Endothelial cell of umbilical vein (primary cell): ENCODE data around the gene PPTC7. TPM values are rescaled to one million over a fixed set of nuclear protein-coding genes. Genes with fewer than 3 reads are reported as not detected.
A peak's percentile ranks its signal among the peaks of the same experiment; 100 is the strongest.

Experiments used
- BruUV-seq: library from RNA; stranded (reverse); fragments of 400-500 nt; replicated peaks from 2 replicates; lab custom pipeline; 2021; lab: Mats Ljungman, UMichigan
- CTCF ChIA-PET: fragments of 300-600, 350-600 bp; sonication (Branson Sonifier 250); formaldehyde crosslinking; loops from one replicate; lab custom pipeline; 2021; ENCODE audit warnings: antibody characterized with exemption, inconsistent platforms; lab: Charles Lee
- POLR2A ChIA-PET: fragments of 300-600, 350-600 bp; sonication (Branson Sonifier 250); formaldehyde crosslinking; loops from one replicate; lab custom pipeline; 2021; ENCODE audit warnings: antibody characterized with exemption, inconsistent platforms; lab: Charles Lee
- DNase-seq: peaks from one replicate; pipeline ENCODE4 v3.0.0-alpha.2; 2011; ENCODE audit warnings: low read depth, low spot score
- FAIRE-seq: peaks from 2 replicates; lab custom pipeline; 2011; peaks lifted over from hg19 to GRCh38; lab: Jason Lieb, UNC
- H2AFZ ChIP-seq: 2 replicates; pipeline ENCODE4 v1.6.0; 2012; ENCODE audit warnings: low read depth, low read length, control low read depth, inconsistent platforms
- H3K27ac ChIP-seq: 2 replicates; pipeline ENCODE4 v1.5.1; 2011; ENCODE audit warnings: low read depth, mild to moderate bottlenecking, control low read depth, low read length, moderate library complexity; ENCODE audit not compliant: insufficient read depth
- H3K27me3 ChIP-seq, 2 experiments: 2 replicates each; pipeline versions ENCODE4 v1.6.0 to v1.6.1; 2011; ENCODE audit warnings: low read length in 2 of 2, mixed read lengths in 1 of 2; ENCODE audit not compliant: control insufficient read depth in 2 of 2, insufficient read depth in 2 of 2
- H3K36me3 ChIP-seq, 2 experiments: 2 replicates in 1 of 2; 3 replicates in 1 of 2; pipeline ENCODE4 v1.5.1; 2011; ENCODE audit warnings: low read length in 2 of 2, mild to moderate bottlenecking in 1 of 2, moderate library complexity in 1 of 2; ENCODE audit not compliant: control insufficient read depth in 2 of 2, insufficient read depth in 2 of 2; ENCODE audit errors: extremely low read depth in 1 of 2
- H3K4me1 ChIP-seq: 3 replicates; pipeline ENCODE4 v1.5.1; 2011; ENCODE audit warnings: mild to moderate bottlenecking, low read length; ENCODE audit not compliant: control insufficient read depth, insufficient read depth; ENCODE audit errors: extremely low read depth
- H3K4me2 ChIP-seq: 2 replicates; pipeline ENCODE4 v1.6.1; 2011; ENCODE audit warnings: low read length, control low read depth, mixed read lengths; ENCODE audit not compliant: insufficient read depth
- H3K4me3 ChIP-seq, 3 experiments: fragments of 200-600 bp in 1 of 3; sonication (generic), shearing (Covaris generic) in 1 of 3; replicated peaks in 1 of 3; 2 replicates each; pipeline ENCODE4 v1.5.1; 2011 to 2016; ENCODE audit warnings: control low read depth in 3 of 3, low read length in 3 of 3, mild to moderate bottlenecking in 2 of 3, inconsistent platforms in 1 of 3, low read depth in 1 of 3, moderate library complexity in 1 of 3; ENCODE audit not compliant: insufficient read depth in 1 of 3
- H3K79me2 ChIP-seq: 2 replicates; pipeline ENCODE4 v1.6.0; 2012; ENCODE audit warnings: low read length, inconsistent platforms; ENCODE audit not compliant: control insufficient read depth, insufficient read depth
- H3K9ac ChIP-seq: replicated peaks from 2 replicates; pipeline ENCODE3; 2011; ENCODE audit warnings: low read length, control low read depth; ENCODE audit not compliant: insufficient read depth; ENCODE audit errors: extremely low read depth
- H3K9me1 ChIP-seq: replicated peaks from 3 replicates; pipeline ENCODE4 v1.6.0; 2011; ENCODE audit warnings: mild to moderate bottlenecking, low read length; ENCODE audit not compliant: control insufficient read depth, insufficient read depth; ENCODE audit errors: extremely low read depth
- H3K9me3 ChIP-seq: replicated peaks from 2 replicates; pipeline ENCODE4 v1.5.1; 2012; ENCODE audit warnings: low read length, inconsistent platforms; ENCODE audit not compliant: control insufficient read depth, insufficient read depth
- H4K20me1 ChIP-seq: replicated peaks from 2 replicates; pipeline ENCODE3; 2011; ENCODE audit warnings: mild to moderate bottlenecking, low read length; ENCODE audit not compliant: control insufficient read depth, insufficient read depth; ENCODE audit errors: extremely low read depth
- CTCF ChIP-seq, 2 donors: IDR thresholded peaks; 1 replicate in 1 of 2; 2 replicates in 1 of 2; pipeline ENCODE4 v1.5.1; 2011; ENCODE audit warnings: low read length in 2 of 2, mild to moderate bottlenecking in 2 of 2, moderate library complexity in 2 of 2, control low read depth in 1 of 2, inconsistent platforms in 1 of 2, low read depth in 1 of 2; ENCODE audit not compliant: insufficient read depth in 1 of 2; ENCODE audit errors: extremely low read depth in 1 of 2
- EZH2 ChIP-seq: IDR thresholded peaks from 2 replicates; pipeline ENCODE4 v1.6.1; 2012; ENCODE audit warnings: borderline replicate concordance, low read depth, mild to moderate bottlenecking, moderate library complexity, low read length, inconsistent platforms; ENCODE audit not compliant: severe bottlenecking
- FOS ChIP-seq: IDR thresholded peaks from 2 replicates; pipeline ENCODE4 v1.6.1; 2011; ENCODE audit warnings: mild to moderate bottlenecking, low read length, moderate library complexity, borderline replicate concordance; ENCODE audit not compliant: insufficient read depth
- GATA2 ChIP-seq: IDR thresholded peaks from 2 replicates; pipeline ENCODE4 v1.7.0; 2011; ENCODE audit warnings: low read depth, mild to moderate bottlenecking, moderate library complexity, mixed read lengths, low read length; ENCODE audit not compliant: insufficient read length, insufficient read depth
- JUN ChIP-seq: IDR thresholded peaks from 2 replicates; pipeline ENCODE4 v1.6.1; 2011; ENCODE audit warnings: borderline replicate concordance, low read depth; ENCODE audit not compliant: insufficient read length, insufficient read depth
- MAX ChIP-seq: IDR thresholded peaks from 2 replicates; pipeline ENCODE4 v1.6.1; 2011; ENCODE audit not compliant: insufficient read depth, insufficient read length
- MYC ChIP-seq: IDR thresholded peaks from one replicate; pipeline ENCODE4 v1.6.1; 2011; ENCODE audit warnings: mild to moderate bottlenecking, low read depth, low read length
- POLR2A ChIP-seq: IDR thresholded peaks from 2 replicates; pipeline ENCODE4 v1.6.1; 2012; ENCODE audit warnings: low read depth, mild to moderate bottlenecking, control low read depth, low read length
- POLR2AphosphoS5 ChIP-seq: IDR thresholded peaks from 2 replicates; pipeline ENCODE4 v1.6.1; 2012; ENCODE audit warnings: low read depth, mild to moderate bottlenecking, control low read depth, low read length, moderate library complexity; ENCODE audit not compliant: insufficient read depth
- dilution Hi-C: fragments of 300-500 bp; cut with MboI; formaldehyde crosslinking; loops from one replicate; pipeline ENCODE4 v1.15.0; 2019; ENCODE audit warnings: low sequenced_read_pairs; ENCODE audit not compliant: extremely low pct_ligation_motif_present
- intact Hi-C: fragments of 100-400 bp; cut with micrococcal nuclease; formaldehyde crosslinking; loops from one replicate; pipeline ENCODE4 v1.10.0; 2022
- polyA plus RNA-seq, 4 experiments: library from polyadenylated mRNA; depleted of rRNA in 3 of 4; stranded (reverse) in 3 of 4; unstranded in 1 of 4; fragments of >200 nt; gene quantifications; 2 replicates each; pipeline versions ENCODE4 v1.2.1 to v1.2.3, GENCODE V29; 2011 to 2012; ENCODE audit warnings: missing spikeins in 1 of 4
- total RNA-seq: library from RNA; stranded (reverse); gene quantifications from 2 replicates; pipeline ENCODE4 v1.2.3, GENCODE V29; 2021

Gene PPTC7
- total and polyA plus RNA-seq, 2 donors (not counting 3 experiments of a cell fraction or from before 2014, with no cell fraction given) = 8.4 to 15.2 TPM

- intact Hi-C loops (loop anchor here (1.0 to 5.0 kb wide), 3 partner anchors 44 to 241 kb away; partner anchors contain the start of gene PPP1CC), dilution Hi-C loops (no loop called here)
- Histone ChIP-seq H3K4me2 (peak overlapping the region; percentile 70), H3K36me3 (peaks cover 0 to 5% of the 10 kb centered on the region in 2 experiments), H3K27me3 (no peaks in the 10 kb centered on the region), H3K9me3 (no peaks in the 10 kb centered on the region), H3K4me3 (peak overlapping the region; percentile 58 to 94 (median 80)), H4K20me1 (peaks cover 2% of the 10 kb centered on the region), H3K79me2 (peaks cover 44% of the 10 kb centered on the region), H3K27ac (peak overlapping the region; percentile 68), H3K4me1 (peaks cover 13% of the 10 kb centered on the region), H3K9ac (peak overlapping the region; percentile 82), H3K9me1 (no peaks in the 10 kb centered on the region), H2AFZ (peak overlapping the region; percentile 38)
- DNase-seq (peak; percentile 51), FAIRE-seq (no peak)
- POLR2A ChIA-PET = no interaction called here
- CTCF ChIA-PET = interaction anchor here (1.3 to 5.1 kb wide), 4 partner anchors 33 to 386 kb away, joined by 3 to 40 read pairs (median 10); partner anchors contain the start of genes FAM216A, GPN3 and TCTN1
- TF ChIP-seq GATA2 = no peak
- TF ChIP-seq CTCF (IDR thresholded peaks at IDR 0.05; ENCODE audit: extremely low read depth in 1 of 2, insufficient read depth in 1 of 2, low read depth in 1 of 2, low read length in 2 of 2) = no peak
- no peak for TF ChIP-seq JUN
- TF ChIP-seq POLR2A = no peak
- no peak for TF ChIP-seq MAX
- no peak for TF ChIP-seq POLR2AphosphoS5
- TF ChIP-seq EZH2 = no peak
- TF ChIP-seq FOS = no peak
- TF ChIP-seq MYC = no peak
- TSS peak; percentile 38 for BruUV-seq
These were observed 81.7 kb downstream of the PPTC7 start for GRCh38 chr12:110501399-110501751.
